Right lobe of liver (tissue), 4 donors: ENCODE measurements around the gene CAD.

Experiments used
- POLR2A ChIP-seq: fragments of 450-650 bp; IDR thresholded peaks from one replicate; pipeline ENCODE4 v1.6.1; 2017; ENCODE audit warnings: antibody characterized with exemption, mild to moderate bottlenecking
- TF ChIP-seq, protein P1 (sequence below), 4 donors: fragments of 200-600 bp in 3 of 4; fragments of 450-650 bp in 1 of 4; IDR thresholded peaks; one replicate each; pipeline versions ENCODE4 v1.5.1 to v1.8.0; 2016 to 2022; ENCODE audit warnings: antibody characterized with exemption in 4 of 4, mild to moderate bottlenecking in 2 of 4
- donor health status: DM: no; HTN: no; CAD: no.
- donor health status: DM: no; HTN: no; CAD: no.
- donor health status: DM: no; HTN: yes; CAD: no.

DNA sequence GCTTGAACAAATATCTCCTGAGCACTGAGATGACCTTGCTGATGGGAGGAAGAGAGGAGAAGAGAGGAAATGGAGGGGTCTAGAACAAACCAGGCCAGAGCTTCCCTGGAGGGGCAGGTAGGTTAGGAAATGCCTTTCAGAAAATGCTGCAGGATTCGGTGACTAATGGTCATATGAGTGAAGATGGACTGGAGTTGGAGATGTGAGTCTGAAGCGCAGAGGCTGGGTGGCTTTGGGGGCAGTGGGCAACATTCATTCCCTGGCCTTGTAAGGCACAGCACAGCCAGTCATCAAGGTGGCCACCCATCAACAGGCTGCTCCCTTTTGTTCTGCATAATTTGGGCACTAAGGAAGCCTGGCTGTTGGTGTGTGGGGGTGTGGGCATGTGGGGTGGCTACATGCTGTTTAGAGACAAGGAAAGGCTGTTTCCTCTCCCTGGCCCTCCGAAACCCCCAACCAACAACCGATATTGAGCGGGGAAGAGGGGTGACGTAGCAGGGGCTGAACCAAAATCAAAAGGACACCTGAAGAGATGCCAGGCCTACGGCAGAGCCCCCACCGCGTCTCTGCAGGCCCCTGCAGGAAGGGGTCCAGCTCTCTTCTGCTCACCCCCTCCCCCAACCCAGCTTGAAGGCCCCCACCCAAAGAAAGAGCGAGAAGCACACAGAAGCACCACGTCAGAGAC is 44.2 kb downstream of the CAD start:
- TF ChIP-seq POLR2A: no peak
- TF ChIP-seq, protein P1, sequence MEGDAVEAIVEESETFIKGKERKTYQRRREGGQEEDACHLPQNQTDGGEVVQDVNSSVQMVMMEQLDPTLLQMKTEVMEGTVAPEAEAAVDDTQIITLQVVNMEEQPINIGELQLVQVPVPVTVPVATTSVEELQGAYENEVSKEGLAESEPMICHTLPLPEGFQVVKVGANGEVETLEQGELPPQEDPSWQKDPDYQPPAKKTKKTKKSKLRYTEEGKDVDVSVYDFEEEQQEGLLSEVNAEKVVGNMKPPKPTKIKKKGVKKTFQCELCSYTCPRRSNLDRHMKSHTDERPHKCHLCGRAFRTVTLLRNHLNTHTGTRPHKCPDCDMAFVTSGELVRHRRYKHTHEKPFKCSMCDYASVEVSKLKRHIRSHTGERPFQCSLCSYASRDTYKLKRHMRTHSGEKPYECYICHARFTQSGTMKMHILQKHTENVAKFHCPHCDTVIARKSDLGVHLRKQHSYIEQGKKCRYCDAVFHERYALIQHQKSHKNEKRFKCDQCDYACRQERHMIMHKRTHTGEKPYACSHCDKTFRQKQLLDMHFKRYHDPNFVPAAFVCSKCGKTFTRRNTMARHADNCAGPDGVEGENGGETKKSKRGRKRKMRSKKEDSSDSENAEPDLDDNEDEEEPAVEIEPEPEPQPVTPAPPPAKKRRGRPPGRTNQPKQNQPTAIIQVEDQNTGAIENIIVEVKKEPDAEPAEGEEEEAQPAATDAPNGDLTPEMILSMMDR (IDR thresholded peaks at IDR 0.05): no peak
